Erythroblast (primary cell): ENCODE results near the gene PIGS.

Source experiments
- GATA1 ChIP-seq: IDR thresholded peaks from 2 replicates; pipeline ENCODE4 v1.6.1; 2011; ENCODE audit warnings: low read depth, mild to moderate bottlenecking, control low read depth, low read length, moderate library complexity
- POLR2A ChIP-seq: IDR thresholded peaks from 2 replicates; pipeline ENCODE4 v1.6.1; 2011; ENCODE audit warnings: mild to moderate bottlenecking, low read length

DNA sequence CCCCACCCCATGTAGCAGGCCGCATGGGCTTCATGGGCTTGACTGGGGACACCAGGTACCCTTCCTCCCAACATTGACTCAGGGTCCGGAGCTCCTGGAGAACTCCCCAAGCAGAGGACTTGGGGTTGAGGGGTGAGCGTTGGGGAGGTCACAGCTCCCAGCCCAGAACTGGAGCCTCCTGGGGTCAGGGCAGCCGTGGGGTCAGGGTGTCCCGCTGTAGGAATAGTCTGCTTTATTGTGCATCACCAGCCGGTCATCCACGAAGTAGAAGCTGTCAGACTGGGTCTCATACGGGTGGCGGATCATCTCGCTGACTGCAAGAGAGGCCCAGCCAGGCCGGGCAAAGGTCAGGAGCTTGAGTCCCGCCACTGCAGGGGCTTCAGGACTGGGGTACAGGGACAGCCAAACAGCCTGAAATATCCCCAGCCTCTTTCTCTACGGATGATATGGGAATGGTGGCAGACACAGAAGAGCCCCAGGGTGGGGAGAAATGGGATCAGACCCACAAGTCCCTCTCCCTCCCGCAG lies 24.2 kb downstream of the PIGS start:
- no peak for TF ChIP-seq POLR2A
- no peak for TF ChIP-seq GATA1
